Suprapubic skin (tissue), 3 donors: ENCODE results near the gene PEPD.

ENCODE experiments used
- POLR2A ChIP-seq, 2 donors: fragments of 450-650 bp; IDR thresholded peaks; one replicate each; pipeline ENCODE4 v1.6.1; 2017; ENCODE audit warnings: antibody characterized with exemption in 2 of 2, mild to moderate bottlenecking in 2 of 2, moderate library complexity in 2 of 2
- TF ChIP-seq, protein P1 (sequence below), 2 donors: fragments of 200-600 bp in 1 of 2; fragments of 450-650 bp in 1 of 2; sonication (generic) in 1 of 2; IDR thresholded peaks; one replicate each; pipeline ENCODE4 v1.5.1; 2016 to 2019; ENCODE audit warnings: antibody characterized with exemption in 2 of 2, mild to moderate bottlenecking in 1 of 2, moderate library complexity in 1 of 2

DNA sequence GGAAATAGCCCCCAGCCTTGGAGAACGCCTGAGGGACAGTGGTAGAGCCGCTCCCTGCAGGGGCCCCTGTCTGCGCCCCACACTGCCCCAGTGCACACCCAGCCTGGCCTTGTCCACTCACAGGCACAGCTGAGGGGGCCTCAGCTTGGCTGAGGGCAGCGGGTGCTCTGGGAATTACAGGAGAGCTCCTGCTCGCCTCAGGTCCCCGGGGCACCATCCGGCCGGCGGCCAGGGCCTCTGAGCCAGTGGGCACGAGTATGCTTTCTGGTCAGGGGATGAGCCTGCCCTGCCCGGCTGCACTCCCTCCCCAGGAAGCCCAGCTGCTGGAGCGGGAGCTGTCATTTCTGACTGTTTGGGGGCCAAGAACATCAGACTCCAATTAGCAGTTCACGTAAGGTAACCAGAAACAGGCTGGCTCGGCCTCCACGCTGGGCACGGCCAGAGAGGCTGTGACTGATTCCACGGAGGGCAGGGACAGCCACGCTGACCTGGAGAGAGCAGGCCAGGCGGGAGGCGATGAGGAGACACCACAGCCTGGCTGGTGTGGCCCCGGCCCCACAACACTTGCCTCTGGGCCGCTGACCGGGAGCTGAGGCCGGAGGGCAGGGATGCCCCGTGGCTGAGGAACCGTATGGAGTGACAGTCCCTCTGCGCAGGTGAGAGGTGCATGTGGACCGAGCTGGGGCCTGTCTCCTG, 132.7 kb downstream of the PEPD start:
- TF ChIP-seq, protein P1, sequence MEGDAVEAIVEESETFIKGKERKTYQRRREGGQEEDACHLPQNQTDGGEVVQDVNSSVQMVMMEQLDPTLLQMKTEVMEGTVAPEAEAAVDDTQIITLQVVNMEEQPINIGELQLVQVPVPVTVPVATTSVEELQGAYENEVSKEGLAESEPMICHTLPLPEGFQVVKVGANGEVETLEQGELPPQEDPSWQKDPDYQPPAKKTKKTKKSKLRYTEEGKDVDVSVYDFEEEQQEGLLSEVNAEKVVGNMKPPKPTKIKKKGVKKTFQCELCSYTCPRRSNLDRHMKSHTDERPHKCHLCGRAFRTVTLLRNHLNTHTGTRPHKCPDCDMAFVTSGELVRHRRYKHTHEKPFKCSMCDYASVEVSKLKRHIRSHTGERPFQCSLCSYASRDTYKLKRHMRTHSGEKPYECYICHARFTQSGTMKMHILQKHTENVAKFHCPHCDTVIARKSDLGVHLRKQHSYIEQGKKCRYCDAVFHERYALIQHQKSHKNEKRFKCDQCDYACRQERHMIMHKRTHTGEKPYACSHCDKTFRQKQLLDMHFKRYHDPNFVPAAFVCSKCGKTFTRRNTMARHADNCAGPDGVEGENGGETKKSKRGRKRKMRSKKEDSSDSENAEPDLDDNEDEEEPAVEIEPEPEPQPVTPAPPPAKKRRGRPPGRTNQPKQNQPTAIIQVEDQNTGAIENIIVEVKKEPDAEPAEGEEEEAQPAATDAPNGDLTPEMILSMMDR (IDR thresholded peaks at IDR 0.05) = no peak
- no peak for TF ChIP-seq POLR2A (IDR thresholded peaks at IDR 0.05)
